Activated naive CD4-positive, alpha-beta T cell treated with anti-CD3 and anti-CD28 coated beads, Interleukin-2, amount 10 ng/mL, durations not matched to agents 7 days and 5 days (primary cell): ENCODE results near the gene ROR1.

Experiments
- CTCF ChIA-PET: fragments of 350-600 bp; sonication (Branson Sonifier 250); formaldehyde crosslinking; loops from one replicate; lab custom pipeline; 2021; ENCODE audit warnings: antibody characterized with exemption; lab: Charles Lee
- DNase-seq: peaks from one replicate; pipeline ENCODE4 v3.0.0-alpha.2; 2020
- H3K27ac Mint-ChIP-seq: one replicate; pipeline ENCODE4 v1.8.0; 2021; ENCODE audit warnings: mild to moderate bottlenecking, moderate library complexity, mixed read lengths
- H3K27me3 Mint-ChIP-seq: one replicate; pipeline ENCODE4 v1.8.0; 2021; ENCODE audit warnings: mild to moderate bottlenecking, mixed read lengths
- H3K36me3 Mint-ChIP-seq: one replicate; pipeline ENCODE4 v1.8.0; 2021; ENCODE audit warnings: mixed read lengths
- H3K4me1 Mint-ChIP-seq: one replicate; pipeline ENCODE4 v1.8.0; 2021; ENCODE audit warnings: mixed read lengths
- H3K4me3 Mint-ChIP-seq: one replicate; pipeline ENCODE4 v1.8.0; 2021; ENCODE audit warnings: mild to moderate bottlenecking, moderate library complexity, mixed read lengths
- H3K9me3 Mint-ChIP-seq: one replicate; pipeline ENCODE4 v1.8.0; 2021; ENCODE audit warnings: mixed read lengths

ROR1 gene

DNA sequence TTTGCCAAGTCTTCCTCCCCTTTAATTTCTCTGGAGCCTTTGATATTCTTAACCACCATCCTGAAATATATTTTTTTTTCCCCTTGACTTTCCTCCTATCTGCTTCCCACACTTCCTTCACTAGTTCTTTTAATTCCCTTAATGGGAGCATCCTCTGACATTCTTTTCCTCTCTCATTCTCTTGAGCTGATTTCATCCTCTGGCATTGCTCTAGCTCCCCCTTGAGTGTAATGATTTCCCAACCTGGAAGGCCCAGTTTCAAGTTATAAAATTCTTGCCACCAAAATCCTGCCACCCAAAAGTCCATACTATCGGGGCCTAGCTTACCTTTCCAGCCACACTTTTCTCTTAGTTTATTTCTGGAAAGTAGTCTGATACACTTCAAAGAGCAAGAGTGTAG, 390.2 kb downstream of the ROR1 start:
- no peak overlapping the region for H3K27ac Mint-ChIP-seq
- CTCF ChIA-PET, result no interaction called here
- DNase-seq, result no peak
- H3K4me3 Mint-ChIP-seq, result no peak overlapping the region
- H3K27me3 Mint-ChIP-seq, result peaks cover 10% of the 10 kb centered on the region
- H3K9me3 Mint-ChIP-seq, result no peaks in the 10 kb centered on the region
- H3K4me1 Mint-ChIP-seq, result no peaks in the 10 kb centered on the region
- no peaks in the 10 kb centered on the region for H3K36me3 Mint-ChIP-seq

DNA sequence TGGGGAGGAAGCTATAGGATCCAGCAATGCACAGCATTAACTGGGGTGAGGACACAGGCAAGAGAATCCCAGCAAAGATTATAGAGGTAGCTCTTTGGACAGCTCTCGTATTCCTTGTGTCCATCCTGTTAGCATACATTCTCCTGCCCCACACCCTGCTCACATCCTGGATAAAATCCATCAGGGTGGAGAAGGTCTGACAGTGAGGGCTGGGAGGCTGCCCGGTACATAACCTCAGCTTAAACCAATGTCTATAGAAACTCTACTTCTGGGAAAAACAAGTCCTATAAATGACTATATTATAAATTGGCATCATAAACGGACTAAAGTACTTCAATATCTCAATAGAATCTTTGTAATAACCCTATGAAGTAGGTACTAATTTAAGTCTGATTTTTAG, 392.8 kb downstream of the ROR1 start:
- DNase-seq, result no peak
- Mint-ChIP-seq H3K27ac (no peak overlapping the region), H3K36me3 (no peaks in the 10 kb centered on the region), H3K27me3 (peaks cover 17% of the 10 kb centered on the region), H3K4me3 (no peak overlapping the region), H3K4me1 (peaks cover 1% of the 10 kb centered on the region), H3K9me3 (peaks cover 2% of the 10 kb centered on the region)
- CTCF ChIA-PET, result no interaction called here

DNA sequence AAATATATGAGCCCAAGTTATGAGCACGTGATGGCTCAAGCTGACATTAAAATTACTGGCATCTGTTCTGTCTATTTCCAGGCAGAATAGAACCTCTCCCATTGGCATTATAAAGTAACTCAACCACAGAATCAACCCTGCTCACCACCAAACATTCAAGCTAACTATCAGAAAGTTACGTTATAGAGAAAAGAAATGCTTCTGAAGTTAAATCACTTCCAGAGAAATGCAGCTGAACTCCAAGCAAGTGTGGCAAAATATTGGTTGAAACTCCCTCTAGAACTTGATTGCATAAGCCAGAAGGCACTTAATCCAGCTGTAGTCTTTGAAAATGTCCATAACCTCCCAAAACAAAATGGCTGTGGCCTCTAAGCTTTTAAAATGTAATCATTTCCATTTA, 393.4 kb downstream of the ROR1 start:
- H3K9me3 Mint-ChIP-seq, result peaks cover 2% of the 10 kb centered on the region
- CTCF ChIA-PET, result interaction anchor here (2.0 kb wide), 1 partner anchor 30 kb away, joined by 6 read pairs; no protein-coding TSS in a partner anchor
- peaks cover 6% of the 10 kb centered on the region for H3K4me1 Mint-ChIP-seq
- DNase-seq, result no peak
- no peak overlapping the region for H3K4me3 Mint-ChIP-seq
- peaks cover 17% of the 10 kb centered on the region for H3K27me3 Mint-ChIP-seq
- no peaks in the 10 kb centered on the region for H3K36me3 Mint-ChIP-seq
- H3K27ac Mint-ChIP-seq, result no peak overlapping the region

DNA sequence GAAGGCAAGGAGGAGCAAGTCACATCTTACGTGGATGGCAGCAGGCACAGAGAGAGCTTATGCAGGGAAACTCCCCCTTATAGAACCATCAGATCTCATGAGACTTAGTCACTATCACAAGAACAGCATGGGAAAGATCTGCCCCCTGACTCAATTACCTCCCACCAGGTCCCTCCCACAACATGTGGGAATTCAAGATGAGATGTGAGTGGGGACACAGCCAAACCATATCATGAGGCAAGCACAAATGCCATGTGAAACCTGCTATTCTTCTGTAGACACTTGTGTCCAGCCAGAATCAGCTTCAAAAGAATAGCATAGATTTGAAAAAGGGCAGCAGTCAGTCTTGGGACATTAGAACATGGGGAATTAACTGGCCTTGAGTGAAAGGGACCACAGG, 397.4 kb downstream of the ROR1 start:
- H3K9me3 Mint-ChIP-seq, result peaks cover 2% of the 10 kb centered on the region
- no peak for DNase-seq
- no peaks in the 10 kb centered on the region for H3K36me3 Mint-ChIP-seq
- CTCF ChIA-PET, result no interaction called here
- H3K27me3 Mint-ChIP-seq, result peaks cover 17% of the 10 kb centered on the region
- H3K4me3 Mint-ChIP-seq, result no peak overlapping the region
- H3K4me1 Mint-ChIP-seq, result peaks cover 6% of the 10 kb centered on the region
- no peak overlapping the region for H3K27ac Mint-ChIP-seq

DNA sequence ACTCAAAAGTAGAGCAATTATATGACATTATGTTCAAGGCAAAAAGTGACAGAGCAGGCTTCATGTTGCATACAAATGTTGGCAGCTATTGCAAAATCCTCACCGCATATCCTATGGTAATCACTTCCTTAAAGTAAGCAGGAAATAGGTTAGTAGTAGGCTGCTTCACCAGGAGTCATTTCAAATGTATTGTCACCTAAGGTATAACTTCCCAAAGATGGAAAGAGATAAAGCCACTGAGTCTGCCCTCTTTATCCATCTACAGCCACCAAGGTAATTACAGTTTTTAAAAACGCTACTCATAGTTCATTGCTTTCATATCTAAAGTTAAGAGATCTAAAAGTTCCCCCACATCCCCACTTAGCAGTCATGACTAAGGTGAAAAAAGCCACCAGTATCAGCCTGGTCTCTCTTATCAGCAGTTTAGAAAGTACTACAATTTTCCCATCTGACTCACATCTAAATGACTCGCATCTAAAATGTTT, 398.0 kb downstream of the ROR1 start:
- H3K27me3 Mint-ChIP-seq, result peaks cover 17% of the 10 kb centered on the region
- H3K4me3 Mint-ChIP-seq, result no peak overlapping the region
- H3K36me3 Mint-ChIP-seq, result no peaks in the 10 kb centered on the region
- no peak overlapping the region for H3K27ac Mint-ChIP-seq
- H3K4me1 Mint-ChIP-seq, result peaks cover 6% of the 10 kb centered on the region
- CTCF ChIA-PET, result no interaction called here
- no peak for DNase-seq
- H3K9me3 Mint-ChIP-seq, result peaks cover 2% of the 10 kb centered on the region

DNA sequence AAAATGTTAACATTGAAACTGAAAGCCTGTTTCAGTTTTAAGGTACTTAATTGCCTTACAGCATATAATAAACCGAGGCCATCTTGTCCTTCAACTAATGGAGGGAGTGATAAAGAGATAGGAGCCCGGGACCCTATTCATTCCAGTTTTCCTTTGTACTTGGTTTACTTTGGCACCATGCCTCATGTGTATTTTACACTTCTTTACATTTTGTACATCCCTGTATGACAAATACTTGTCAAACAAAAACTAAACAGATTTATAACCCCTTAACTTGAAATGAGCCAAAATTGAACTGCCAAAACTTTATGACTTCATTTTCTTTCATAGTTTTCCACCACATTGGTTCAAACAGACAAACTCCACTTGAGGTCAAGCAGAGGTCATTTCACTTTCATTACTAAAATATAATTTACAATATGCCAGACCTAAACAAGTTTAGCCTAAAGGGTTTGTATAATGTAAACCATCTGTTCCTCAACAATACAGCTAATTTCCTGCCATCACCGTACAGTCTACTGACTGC, 398.7 kb downstream of the ROR1 start:
- no peak for DNase-seq
- H3K27ac Mint-ChIP-seq, result no peak overlapping the region
- CTCF ChIA-PET, result no interaction called here
- peaks cover 2% of the 10 kb centered on the region for H3K9me3 Mint-ChIP-seq
- H3K27me3 Mint-ChIP-seq, result peaks cover 17% of the 10 kb centered on the region
- no peak overlapping the region for H3K4me3 Mint-ChIP-seq
- H3K4me1 Mint-ChIP-seq, result peaks cover 6% of the 10 kb centered on the region
- H3K36me3 Mint-ChIP-seq, result no peaks in the 10 kb centered on the region

DNA sequence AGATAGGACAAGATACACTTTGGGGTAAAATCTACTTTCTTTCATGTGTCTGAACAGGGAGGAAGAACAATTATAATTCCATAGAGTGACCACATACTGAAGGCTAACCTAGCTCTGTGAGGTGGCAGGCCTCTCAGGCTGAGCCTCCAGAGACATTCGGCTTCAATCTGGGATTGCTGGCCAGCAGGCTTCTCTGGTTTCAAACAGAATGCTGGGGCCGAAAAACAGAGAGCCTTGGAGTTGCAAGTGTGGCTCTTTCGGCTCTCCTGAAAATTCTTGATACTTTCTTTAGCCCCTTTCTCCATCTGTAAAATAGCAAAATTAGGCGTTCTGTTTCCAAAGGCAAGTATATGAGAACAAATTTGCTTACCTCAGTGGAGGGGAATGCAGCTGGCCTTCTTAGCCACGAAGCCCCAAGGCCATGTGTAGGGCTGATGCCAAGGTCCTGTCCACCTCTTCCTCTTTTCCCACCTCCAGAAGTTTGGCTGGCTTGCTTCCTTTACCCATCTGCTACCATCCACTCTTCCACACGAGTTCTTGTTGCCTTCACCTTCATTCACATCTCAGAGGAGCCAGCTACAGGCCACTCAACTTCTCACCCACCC, 399.6 kb downstream of the ROR1 start:
- CTCF ChIA-PET, result no interaction called here
- no peaks in the 10 kb centered on the region for H3K36me3 Mint-ChIP-seq
- H3K27ac Mint-ChIP-seq, result no peak overlapping the region
- peaks cover 2% of the 10 kb centered on the region for H3K9me3 Mint-ChIP-seq
- H3K27me3 Mint-ChIP-seq, result peaks cover 22% of the 10 kb centered on the region
- no peak overlapping the region for H3K4me3 Mint-ChIP-seq
- peaks cover 6% of the 10 kb centered on the region for H3K4me1 Mint-ChIP-seq
- DNase-seq, result no peak

DNA sequence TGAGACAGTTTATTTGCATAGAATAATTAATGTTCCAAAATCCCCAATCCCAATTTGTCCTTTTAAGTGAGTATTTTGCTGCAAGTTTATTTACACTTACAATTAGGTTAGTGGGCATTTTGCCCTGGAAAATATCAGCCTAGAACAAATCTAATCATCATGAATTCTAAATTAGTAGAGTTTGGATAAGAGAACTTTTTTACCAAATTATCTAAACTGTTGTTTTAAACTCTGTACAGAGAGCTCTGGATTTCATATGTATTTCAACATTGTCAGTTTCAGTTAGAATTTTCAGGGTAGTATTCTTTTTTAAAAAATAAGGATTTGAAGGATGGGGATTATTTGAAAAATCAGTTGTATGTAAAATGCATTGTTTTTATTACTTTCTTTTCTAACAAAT, 401.8 kb downstream of the ROR1 start:
- Mint-ChIP-seq H3K27ac (no peak overlapping the region), H3K27me3 (peaks cover 15% of the 10 kb centered on the region), H3K9me3 (no peaks in the 10 kb centered on the region), H3K4me1 (peaks cover 6% of the 10 kb centered on the region), H3K4me3 (no peak overlapping the region), H3K36me3 (no peaks in the 10 kb centered on the region)
- CTCF ChIA-PET, result no interaction called here
- DNase-seq, result no peak

DNA sequence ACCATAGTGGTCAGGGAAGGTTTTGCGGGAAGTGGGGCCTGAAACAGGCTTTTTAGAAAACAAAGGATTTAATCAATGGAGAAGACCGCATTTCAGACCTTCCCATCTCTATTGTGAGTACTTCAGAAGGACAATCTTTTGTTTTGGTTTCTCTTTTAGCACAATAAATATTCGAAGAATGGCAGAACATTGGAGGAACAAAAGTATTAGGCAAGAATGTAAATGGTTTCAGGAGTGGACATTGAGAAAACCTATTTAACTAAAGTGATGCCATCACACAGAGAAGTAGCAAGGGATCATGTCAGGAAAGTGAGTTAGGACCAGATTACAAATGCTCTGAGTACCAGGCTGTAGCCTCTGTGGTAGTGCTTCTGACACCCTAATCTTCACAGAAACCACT, 402.8 kb downstream of the ROR1 start:
- H3K4me1 Mint-ChIP-seq, result peaks cover 4% of the 10 kb centered on the region
- H3K9me3 Mint-ChIP-seq, result no peaks in the 10 kb centered on the region
- H3K27ac Mint-ChIP-seq, result no peak overlapping the region
- peaks cover 11% of the 10 kb centered on the region for H3K27me3 Mint-ChIP-seq
- no peaks in the 10 kb centered on the region for H3K36me3 Mint-ChIP-seq
- no peak for DNase-seq
- CTCF ChIA-PET, result no interaction called here
- no peak overlapping the region for H3K4me3 Mint-ChIP-seq

DNA sequence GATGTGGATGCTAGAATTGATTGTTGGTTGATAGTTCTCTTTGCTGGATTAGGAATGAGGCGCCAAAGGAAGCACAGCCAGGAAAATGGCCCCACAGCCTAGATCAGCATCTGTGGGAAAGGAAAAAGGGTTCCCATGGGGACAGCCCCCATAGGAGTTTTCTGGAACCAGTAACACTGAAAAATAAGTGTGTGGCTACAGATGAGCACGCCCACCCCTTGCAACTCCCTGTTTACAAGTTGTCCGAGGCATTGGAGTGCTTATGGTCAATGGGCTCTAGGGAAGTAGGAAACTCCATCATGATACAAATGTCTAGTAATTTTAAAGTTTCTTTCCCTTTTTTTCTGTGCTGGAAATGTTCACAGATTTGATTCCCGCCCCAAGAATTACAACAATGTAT, 405.8 kb downstream of the ROR1 start:
- Mint-ChIP-seq H3K9me3 (no peaks in the 10 kb centered on the region), H3K36me3 (no peaks in the 10 kb centered on the region), H3K27me3 (peaks cover 5% of the 10 kb centered on the region), H3K4me1 (no peaks in the 10 kb centered on the region), H3K4me3 (no peak overlapping the region), H3K27ac (no peak overlapping the region)
- CTCF ChIA-PET, result no interaction called here
- DNase-seq, result no peak

DNA sequence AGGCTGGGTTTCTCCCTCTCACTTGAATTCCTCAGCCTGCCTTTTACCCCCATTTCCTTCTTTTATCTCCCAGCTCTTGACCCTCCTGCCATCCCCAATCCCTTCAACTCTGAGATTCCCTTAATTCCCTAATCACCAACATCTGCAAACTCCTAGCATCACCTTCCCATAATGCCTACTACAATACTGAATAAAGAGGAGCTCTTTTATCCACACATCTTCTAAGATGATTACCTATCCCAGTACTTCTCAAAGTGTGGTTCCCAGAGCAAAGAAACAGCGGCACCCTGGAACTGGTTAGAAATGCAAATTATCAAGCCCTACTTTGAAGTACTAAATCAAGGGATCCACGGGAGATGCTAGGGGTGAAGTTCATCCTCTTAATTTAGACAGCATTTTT, 408.4 kb downstream of the ROR1 start:
- Mint-ChIP-seq H3K9me3 (no peaks in the 10 kb centered on the region), H3K4me3 (no peak overlapping the region), H3K4me1 (no peaks in the 10 kb centered on the region), H3K36me3 (no peaks in the 10 kb centered on the region), H3K27ac (no peak overlapping the region), H3K27me3 (peaks cover 5% of the 10 kb centered on the region)
- CTCF ChIA-PET, result interaction anchor here (2.3 kb wide), 1 partner anchor 490 kb away, joined by 4 read pairs; no protein-coding TSS in a partner anchor
- no peak for DNase-seq

DNA sequence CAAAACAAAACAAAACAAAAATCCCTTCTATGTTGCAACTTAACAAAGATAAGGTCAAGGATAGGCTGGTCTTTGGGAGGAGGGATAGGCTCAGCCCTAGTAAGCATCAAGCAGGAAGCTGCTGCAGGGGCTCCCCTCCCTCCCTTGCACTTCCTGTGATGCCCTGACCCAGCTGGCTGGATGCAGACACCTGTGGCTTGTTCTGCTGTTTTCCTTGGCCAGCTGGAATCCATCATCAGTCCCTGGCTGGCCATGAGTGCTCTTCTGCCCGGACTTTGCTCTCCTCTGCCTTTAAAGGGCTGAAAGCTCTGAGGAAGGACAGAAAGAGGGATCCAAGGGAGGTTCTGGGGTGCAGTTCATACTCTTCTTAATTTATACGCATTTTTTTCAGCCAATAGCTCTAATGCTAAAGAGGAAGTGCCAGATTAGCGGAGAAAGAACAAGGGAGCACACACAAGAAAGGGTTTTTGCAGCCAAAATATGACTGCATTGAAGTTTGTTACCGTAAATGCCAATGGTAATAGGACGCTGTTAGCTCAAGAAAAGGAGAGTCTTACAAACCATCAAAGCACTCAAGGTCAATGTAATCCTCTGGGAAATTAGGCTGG, 409.7 kb downstream of the ROR1 start:
- no peak for DNase-seq
- Mint-ChIP-seq H3K36me3 (no peaks in the 10 kb centered on the region), H3K9me3 (no peaks in the 10 kb centered on the region), H3K27ac (no peak overlapping the region), H3K4me3 (no peak overlapping the region), H3K4me1 (no peaks in the 10 kb centered on the region), H3K27me3 (no peaks in the 10 kb centered on the region)
- CTCF ChIA-PET, result interaction anchor here (2.3 kb wide), 1 partner anchor 492 kb away, joined by 4 read pairs; no protein-coding TSS in a partner anchor

DNA sequence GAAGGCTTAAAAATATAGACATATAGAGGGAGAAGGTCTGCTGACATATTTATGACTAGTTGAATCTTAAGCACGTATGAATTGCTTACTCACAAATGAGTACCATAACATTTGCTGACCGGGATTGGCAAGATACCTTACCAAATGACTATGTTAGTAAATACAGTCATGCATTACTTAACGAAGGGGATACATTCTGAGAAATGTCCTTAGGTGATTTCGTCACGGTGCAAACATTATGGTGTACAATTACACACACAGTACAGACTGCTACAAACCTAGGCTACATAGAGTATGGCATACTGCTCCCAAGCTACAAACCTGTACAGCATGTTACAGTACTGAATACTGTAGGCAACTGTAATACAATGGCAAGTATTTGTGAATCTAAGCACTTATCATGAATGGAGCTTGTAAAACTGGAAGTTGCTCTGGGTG, 410.2 kb downstream of the ROR1 start:
- Mint-ChIP-seq H3K4me3 (no peak overlapping the region), H3K27ac (no peak overlapping the region), H3K9me3 (no peaks in the 10 kb centered on the region), H3K4me1 (no peaks in the 10 kb centered on the region), H3K36me3 (no peaks in the 10 kb centered on the region), H3K27me3 (no peaks in the 10 kb centered on the region)
- CTCF ChIA-PET, result interaction anchor here (2.3 kb wide), 1 partner anchor 492 kb away, joined by 4 read pairs; no protein-coding TSS in a partner anchor
- no peak for DNase-seq

DNA sequence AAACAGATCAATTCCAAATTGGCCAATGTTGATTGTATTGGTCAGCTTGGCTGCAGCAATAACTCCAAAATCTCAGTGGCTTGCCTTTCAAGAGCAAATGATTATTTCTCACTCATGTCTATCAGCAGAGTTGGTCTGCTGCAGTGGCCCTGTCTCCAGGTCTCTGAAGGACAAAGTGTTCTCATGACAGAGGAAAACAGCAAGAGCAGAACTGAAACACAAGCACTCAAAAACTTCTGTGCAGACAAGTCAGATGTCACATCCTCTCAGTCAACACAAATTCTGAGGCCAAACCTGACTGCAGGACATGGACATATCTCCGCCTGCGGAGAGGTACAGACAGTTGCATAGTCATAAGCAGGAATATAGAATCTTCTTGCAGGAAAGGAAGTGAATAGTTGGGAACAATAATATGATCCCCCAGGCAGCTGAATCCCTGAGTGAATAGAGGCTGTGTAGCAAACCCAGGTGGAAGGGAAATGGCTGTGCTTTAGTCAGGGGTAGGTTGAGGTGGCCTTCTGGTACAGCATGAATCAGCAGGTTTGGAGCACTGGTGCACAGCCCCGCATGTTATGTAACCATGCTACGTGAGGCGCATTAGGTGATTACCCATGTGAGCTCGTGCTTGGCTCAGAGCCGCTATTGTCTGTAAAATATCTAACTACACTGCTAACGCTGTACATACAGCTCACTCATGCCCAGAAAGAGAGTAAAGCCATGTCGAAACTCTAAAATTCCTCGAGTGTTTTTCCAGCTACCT, 412.5 kb downstream of the ROR1 start:
- DNase-seq, result no peak
- no peaks in the 10 kb centered on the region for H3K27me3 Mint-ChIP-seq
- no peaks in the 10 kb centered on the region for H3K9me3 Mint-ChIP-seq
- H3K36me3 Mint-ChIP-seq, result no peaks in the 10 kb centered on the region
- no peak overlapping the region for H3K4me3 Mint-ChIP-seq
- H3K4me1 Mint-ChIP-seq, result no peaks in the 10 kb centered on the region
- no peak overlapping the region for H3K27ac Mint-ChIP-seq
- CTCF ChIA-PET, result interaction anchor here (0.7 kb wide), 1 partner anchor 48 kb away, joined by 3 read pairs; no protein-coding TSS in a partner anchor
